Stimulated activated CD8-positive, alpha-beta memory T cell treated with anti-CD3 and anti-CD28 coated beads, Interleukin-4, amount 100 ng/mL, for 24 hours (primary cell): ENCODE results near the gene KPNA3.

Experiments used
- DNase-seq: peaks from one replicate; pipeline ENCODE4 v3.0.0-alpha.2; 2020; ENCODE audit warnings: low read depth

Gene KPNA3

GRCh38 chr13:49676581-49677298, 115.7 kb downstream of the KPNA3 start:
- DNase-seq, result no peak

DNA sequence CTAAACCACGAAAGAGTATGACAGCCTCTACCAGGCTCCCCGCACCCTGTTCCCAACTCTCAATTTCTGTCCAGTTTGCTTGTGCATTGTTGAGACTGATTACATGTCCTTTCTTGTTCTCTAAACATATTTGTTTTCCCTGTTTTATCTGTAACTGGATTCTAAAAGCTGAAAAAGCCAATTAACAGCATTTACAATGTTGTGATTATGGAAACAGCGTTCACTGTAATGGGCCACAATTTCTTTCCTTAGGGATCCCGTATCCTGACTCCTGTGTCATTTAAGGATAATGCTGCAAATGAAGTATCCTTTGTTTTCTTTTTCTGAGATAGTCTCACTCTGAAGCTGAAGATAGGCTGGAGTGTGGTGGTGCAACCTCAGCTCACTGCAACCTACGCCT, 121.7 kb downstream of the KPNA3 start:
- DNase-seq, result no peak

- DNase-seq, result no peak
Measured at GRCh38 chr13:49669735-49670309, 122.7 kb downstream of the KPNA3 start.

DNA sequence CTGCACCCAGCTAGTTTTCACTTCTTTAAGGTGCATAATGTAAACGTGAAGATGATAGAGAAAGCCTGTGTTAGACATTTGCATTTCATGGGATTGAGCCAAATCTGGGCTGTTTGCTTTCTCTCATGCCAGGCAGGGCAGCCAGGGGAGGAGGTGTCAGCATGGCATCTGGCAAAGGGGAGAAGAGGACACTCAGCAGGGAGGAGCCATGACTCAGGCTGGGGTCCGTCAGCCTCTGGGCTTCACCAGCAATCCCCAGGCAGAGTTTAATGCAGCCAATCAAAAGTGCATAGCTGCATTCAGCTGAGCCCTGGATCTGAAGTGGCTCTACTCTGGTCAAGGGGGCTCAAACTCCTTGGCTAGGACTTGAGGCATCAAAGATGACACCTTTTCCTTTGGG, 124.7 kb downstream of the KPNA3 start:
- no peak for DNase-seq

- DNase-seq, result no peak
Measured at GRCh38 chr13:49664606-49665005, 127.9 kb downstream of the KPNA3 start.

- DNase-seq, result no peak
Measured at GRCh38 chr13:49657241-49657641, 135.2 kb downstream of the KPNA3 start.

DNA sequence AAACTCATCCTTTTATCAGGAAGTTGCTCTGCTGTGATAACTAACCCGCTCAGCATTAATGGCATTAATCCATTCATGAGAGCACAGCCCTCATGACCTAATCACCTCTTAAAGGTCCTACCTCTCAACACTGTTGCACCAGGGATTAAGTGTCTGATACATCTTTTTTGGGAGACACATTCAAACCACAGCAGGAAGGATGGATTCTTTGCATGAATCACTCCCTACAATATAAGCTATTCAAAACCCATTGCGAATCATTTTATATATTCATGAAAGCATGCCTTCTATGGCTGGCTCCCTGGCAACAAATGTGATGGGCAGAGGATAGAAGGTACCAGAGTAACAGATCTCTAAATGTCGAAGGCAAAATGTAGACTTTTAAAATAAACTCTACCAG, 136.6 kb downstream of the KPNA3 start:
- no peak for DNase-seq

DNA sequence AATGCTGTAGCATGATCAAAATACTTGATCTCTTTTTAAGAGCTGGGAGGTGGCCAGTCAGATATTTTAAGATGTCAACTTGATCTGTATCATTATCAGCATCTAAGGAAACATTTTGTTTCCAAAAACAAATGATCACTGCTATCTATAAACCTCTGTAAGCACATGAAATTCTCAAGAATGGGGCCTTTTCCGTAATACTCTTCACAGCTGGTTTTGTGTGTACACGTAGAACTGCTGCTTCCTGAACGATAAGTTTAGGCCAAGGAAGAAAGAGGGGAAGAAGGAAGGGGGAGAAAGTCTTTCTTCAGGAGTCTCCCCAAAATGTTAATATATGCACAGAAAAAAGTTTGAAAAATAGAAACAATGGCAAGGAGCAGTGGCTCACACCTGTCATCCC, 138.5 kb downstream of the KPNA3 start:
- no peak for DNase-seq

- DNase-seq, result no peak
Measured at GRCh38 chr13:49653478-49653877, 139.0 kb downstream of the KPNA3 start.

DNA sequence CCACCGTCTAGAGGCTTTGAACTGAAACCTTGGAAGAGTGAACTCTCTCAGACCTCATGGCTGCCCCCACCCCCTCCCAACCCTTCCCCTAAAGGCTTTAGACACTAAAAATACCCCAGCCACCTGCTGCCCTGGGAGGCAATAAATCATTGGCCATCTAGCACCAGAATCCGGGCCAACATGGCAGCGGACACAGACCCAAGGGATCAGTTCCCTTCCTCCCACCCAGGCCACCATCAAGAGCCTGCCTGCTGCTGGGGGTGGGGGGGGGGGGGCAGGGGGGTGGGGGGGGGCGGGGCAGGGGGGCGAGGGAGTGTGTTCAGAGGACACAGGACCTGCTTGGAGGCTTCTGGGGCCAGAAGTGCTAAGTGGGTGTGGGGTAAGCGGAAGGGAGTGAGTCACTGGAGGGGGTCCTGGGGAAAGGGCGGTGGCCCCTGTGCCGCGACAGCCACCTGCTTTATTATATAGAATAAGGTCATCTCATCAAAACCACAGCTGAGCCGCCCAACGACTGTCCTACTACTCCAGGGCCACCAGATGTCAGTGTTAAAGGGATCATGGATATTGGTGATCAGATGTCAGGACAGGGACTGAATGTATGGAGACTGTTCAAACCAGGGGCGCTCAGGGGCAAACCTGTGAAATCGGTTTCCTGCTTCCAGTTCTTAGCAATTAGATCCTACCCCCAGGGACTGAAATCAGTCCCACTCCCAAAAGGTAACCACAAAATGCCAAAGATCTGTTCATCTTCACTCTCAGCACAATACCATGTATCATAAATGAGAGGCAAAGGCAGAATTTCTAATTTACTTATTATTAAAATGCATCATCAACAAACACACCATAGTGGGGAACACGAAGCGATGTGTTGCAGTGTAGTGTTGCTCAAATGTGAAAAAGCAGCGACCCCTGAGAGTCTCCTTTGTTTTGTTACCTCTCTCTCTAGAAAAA, 139.9 kb downstream of the KPNA3 start:
- no peak for DNase-seq

- DNase-seq, result no peak
Measured at GRCh38 chr13:49651570-49652354, 140.7 kb downstream of the KPNA3 start.

DNA sequence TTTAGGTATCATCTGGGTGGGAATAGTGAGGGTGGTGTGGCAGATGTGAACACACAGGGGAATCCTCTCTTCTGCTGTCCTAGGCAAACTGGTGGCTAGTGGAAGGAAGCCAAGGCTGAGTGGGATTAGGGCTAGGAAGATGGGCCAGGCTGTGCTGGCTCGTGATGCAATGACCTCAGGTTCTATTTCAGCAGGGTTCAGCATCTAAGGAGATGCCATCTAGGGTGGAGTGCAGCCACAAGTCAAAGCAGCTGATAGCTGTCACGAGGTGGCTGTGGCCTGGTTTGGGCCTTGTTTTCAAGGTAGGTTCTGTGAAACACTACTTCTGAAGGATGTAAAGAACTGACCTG, 142.5 kb downstream of the KPNA3 start:
- DNase-seq, result no peak
